ENCODE measurements around the gene TFAP2C. TPM values are rescaled to one million over a fixed set of nuclear protein-coding genes. Genes with fewer than 3 reads are reported as not detected.
"Not testable (repeated sequence)": the region's sequence is repeated elsewhere in the genome, so short reads cannot be mapped to it uniquely, and the experiment has no call there.

Gene TFAP2C
- total RNA-seq, 1 experiment from 2014 or later = 6.9 TPM

DNA sequence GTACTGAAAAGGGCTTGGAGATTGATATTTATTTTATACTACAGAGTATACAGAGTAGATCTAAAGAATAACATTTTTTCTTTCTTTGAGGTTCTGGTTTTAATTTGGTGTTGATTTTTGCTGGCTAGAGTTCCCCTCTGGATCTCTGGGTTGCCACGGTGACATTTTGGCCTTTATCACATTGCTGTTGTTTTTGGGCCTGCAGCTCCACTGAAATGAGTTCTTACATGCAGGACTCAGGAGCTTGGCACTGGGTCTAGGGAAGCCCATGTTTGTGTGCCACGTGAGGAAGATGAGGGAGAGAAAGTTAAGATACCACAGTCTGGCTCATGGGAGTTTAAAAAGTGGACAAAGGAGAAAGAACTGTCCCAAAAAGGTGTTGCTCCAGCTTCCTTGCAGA lies 7.4 kb upstream of the TFAP2C start (continued):
- TF ChIP-seq, protein P1, sequence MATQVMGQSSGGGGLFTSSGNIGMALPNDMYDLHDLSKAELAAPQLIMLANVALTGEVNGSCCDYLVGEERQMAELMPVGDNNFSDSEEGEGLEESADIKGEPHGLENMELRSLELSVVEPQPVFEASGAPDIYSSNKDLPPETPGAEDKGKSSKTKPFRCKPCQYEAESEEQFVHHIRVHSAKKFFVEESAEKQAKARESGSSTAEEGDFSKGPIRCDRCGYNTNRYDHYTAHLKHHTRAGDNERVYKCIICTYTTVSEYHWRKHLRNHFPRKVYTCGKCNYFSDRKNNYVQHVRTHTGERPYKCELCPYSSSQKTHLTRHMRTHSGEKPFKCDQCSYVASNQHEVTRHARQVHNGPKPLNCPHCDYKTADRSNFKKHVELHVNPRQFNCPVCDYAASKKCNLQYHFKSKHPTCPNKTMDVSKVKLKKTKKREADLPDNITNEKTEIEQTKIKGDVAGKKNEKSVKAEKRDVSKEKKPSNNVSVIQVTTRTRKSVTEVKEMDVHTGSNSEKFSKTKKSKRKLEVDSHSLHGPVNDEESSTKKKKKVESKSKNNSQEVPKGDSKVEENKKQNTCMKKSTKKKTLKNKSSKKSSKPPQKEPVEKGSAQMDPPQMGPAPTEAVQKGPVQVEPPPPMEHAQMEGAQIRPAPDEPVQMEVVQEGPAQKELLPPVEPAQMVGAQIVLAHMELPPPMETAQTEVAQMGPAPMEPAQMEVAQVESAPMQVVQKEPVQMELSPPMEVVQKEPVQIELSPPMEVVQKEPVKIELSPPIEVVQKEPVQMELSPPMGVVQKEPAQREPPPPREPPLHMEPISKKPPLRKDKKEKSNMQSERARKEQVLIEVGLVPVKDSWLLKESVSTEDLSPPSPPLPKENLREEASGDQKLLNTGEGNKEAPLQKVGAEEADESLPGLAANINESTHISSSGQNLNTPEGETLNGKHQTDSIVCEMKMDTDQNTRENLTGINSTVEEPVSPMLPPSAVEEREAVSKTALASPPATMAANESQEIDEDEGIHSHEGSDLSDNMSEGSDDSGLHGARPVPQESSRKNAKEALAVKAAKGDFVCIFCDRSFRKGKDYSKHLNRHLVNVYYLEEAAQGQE (IDR thresholded peaks at IDR 0.05; ENCODE audit: low read depth) = no peak
- no peak for TF ChIP-seq YY1 (IDR thresholded peaks at IDR 0.05; ENCODE audit: extremely low read depth, insufficient replicate concordance, low read depth, low read length)
- TF ChIP-seq JUND (IDR thresholded peaks at IDR 0.05) = no peak
- no peak for TF ChIP-seq CBX3 (IDR thresholded peaks at IDR 0.05; ENCODE audit: low read depth)
- no peak for TF ChIP-seq ZNF274 (IDR thresholded peaks at IDR 0.05; ENCODE audit: low read depth, low read length)
- no peak for TF ChIP-seq TCF7L2 (IDR thresholded peaks at IDR 0.05; ENCODE audit: borderline replicate concordance, extremely low read depth, insufficient read depth, insufficient read length)
- no peak for TF ChIP-seq ZFX (IDR thresholded peaks at IDR 0.05)

DNA sequence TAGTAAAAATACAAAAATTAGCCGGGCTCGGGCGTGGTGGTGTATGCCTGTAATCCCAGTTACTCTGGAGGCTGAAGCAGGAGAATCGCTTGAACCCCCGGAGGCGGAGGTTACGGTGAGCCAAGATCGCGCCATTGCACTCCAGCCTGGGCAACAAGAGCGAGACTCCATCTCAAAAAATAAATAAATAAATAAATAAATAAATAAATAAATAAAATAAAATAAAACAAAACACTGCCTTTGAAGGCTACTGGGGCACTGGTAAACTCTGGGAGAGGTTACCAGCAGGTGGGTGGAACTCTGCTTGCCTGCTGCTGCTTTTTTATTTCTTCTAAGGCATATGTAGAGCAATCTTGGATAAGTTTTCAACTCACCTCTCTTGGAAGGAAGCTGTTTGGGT lies 5.2 kb upstream of the TFAP2C start:
- DNase-seq (ENCODE audit: low read depth, low spot score); ATAC-seq; H4K20me1 ChIP-seq (ENCODE audit: insufficient read depth); POLR2A ChIA-PET; H3K4me3 ChIP-seq (replicated peaks in 1 of 2; ENCODE audit: low read depth in 1 of 2, low read length in 2 of 2); BruUV-seq (replicated peaks); H3K27ac ChIP-seq (ENCODE audit: low read depth, low read length); H3K9me3 ChIP-seq (ENCODE audit: control insufficient read depth in 1 of 2, insufficient read depth in 1 of 2, low read depth in 1 of 2, low read length in 2 of 2); RAD21 ChIA-PET (ENCODE audit: low non-redundant PET in 1 of 2, low total read pairs in 2 of 2, uncharacterized antibody in 2 of 2, unreplicated experiment in 2 of 2); H3K36me3 ChIP-seq (ENCODE audit: control insufficient read depth in 1 of 2, insufficient read depth in 2 of 2, low read length in 2 of 2); H3K9me2 ChIP-seq (ENCODE audit: insufficient read depth); H3K9ac ChIP-seq (ENCODE audit: low read length); H3K79me2 ChIP-seq (ENCODE audit: insufficient read depth, low read length); H3K4me2 ChIP-seq (ENCODE audit: low read length); H2AFZ ChIP-seq (ENCODE audit: low read depth, low read length, poor library complexity, severe bottlenecking); intact Hi-C loops (cut with micrococcal nuclease); H3K27me3 ChIP-seq (ENCODE audit: insufficient read depth, low read length): not testable (repeated sequence)
- CTCF ChIA-PET = interaction anchor here (1.6 kb wide), 1 partner anchor 350 kb away, joined by 5 read pairs; no protein-coding TSS in a partner anchor
- peaks cover 4 to 13% of the 10 kb centered on the region in 2 experiments for H3K4me1 ChIP-seq (ENCODE audit: control insufficient read depth in 1 of 2, insufficient read depth in 2 of 2, low read length in 2 of 2)
